Measurements from ENCODE around the gene PRKAG3. TPM values are rescaled to one million over a fixed set of nuclear protein-coding genes. Genes with fewer than 3 reads are reported as not detected.

The PRKAG3 gene
- polyA plus RNA-seq, 6 donors from 2014 or later = not detected

DNA sequence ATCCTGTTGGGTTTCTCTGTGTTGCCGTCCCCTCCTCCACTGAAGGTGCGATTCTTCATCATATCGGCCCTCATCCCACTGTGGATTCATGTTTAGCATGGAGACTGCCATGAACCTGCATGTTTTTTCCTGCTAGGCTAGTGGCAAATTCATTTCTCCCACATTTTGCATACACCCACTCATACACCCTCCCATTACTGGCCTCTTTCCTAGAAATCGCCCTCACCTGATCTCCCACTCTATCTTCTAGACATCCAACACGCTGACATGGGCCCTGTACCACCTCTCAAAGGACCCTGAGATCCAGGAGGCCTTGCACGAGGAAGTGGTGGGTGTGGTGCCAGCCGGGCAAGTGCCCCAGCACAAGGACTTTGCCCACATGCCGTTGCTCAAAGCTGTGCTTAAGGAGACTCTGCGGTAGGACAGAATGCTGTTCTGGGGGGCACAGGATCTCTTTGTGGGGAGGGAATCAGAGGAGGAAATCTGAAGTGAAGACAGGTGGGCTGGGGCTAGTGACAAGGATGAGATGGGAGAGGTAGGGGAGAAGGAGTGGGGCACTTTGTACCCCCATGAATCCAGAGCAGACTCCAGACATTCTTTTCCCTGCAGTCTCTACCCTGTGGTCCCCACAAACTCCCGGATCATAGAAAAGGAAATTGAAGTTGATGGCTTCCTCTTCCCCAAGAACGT, 17.7 kb downstream of the PRKAG3 start:
- Mint-ChIP-seq H3K9me3 (no peaks in the 10 kb centered on the region), H3K36me3 (no peaks in the 10 kb centered on the region), H3K27ac (peak overlapping the region in 1 of 6 donors; percentile 8), H3K27me3 (peaks cover 30 to 53% (median 47%) of the 10 kb centered on the region in 3 donors), H3K4me1 (no peaks in the 10 kb centered on the region), H3K4me3 (peak overlapping the region in 1 of 8 donors; percentile 5)
- ATAC-seq (ENCODE audit: low read depth in 2 of 2) (no peak), DNase-seq (no peak)

DNA sequence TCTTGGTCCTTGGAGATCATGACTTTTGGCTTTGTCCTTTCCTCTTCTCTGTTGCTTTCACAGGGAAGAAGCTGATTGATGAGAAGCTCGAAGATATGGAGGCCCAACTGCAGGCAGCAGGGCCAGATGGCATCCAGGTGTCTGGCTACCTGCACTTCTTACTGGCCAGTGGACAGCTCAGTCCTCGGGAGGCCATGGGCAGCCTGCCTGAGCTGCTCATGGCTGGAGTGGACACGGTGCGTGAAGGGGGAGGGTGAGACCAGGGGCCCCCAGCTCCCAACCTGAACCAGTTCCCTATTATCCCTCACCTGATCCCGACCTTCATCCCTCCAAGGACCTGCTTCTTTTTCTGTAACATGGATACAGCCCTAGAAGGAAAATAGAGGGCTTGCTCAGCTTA, 18.7 kb downstream of the PRKAG3 start:
- no peaks in the 10 kb centered on the region for H3K4me1 Mint-ChIP-seq
- H3K27ac Mint-ChIP-seq = no peak overlapping the region
- no peaks in the 10 kb centered on the region for H3K9me3 Mint-ChIP-seq
- no peak overlapping the region for H3K4me3 Mint-ChIP-seq
- ATAC-seq (ENCODE audit: low read depth in 2 of 2) (no peak), DNase-seq (no peak)
- peaks cover 35 to 57% (median 47%) of the 10 kb centered on the region in 3 donors for H3K27me3 Mint-ChIP-seq
- H3K36me3 Mint-ChIP-seq = no peaks in the 10 kb centered on the region

DNA sequence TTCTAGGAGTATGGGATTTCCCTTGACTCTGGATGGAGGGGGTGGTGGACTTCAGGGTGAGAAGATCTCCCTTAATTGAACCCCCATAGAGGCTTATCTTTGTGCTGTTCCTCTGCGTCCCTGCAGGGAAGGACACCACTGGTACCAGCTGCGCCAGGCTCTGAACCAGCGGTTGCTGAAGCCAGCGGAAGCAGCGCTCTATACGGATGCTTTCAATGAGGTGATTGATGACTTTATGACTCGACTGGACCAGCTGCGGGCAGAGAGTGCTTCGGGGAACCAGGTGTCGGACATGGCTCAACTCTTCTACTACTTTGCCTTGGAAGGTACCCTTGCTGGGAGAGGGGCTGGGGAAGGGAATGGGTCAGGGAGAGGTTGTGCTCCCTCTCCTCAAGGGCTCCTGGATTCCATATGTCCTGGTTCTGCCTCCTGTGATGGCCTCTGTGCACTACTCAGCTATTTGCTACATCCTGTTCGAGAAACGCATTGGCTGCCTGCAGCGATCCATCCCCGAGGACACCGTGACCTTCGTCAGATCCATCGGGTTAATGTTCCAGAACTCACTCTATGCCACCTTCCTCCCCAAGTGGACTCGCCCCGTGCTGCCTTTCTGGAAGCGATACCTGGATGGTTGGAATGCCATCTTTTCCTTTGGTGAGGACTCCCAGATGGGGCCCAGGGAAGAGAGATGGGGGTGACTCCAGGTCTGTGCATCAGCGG, 19.3 kb downstream of the PRKAG3 start:
- no peak for DNase-seq
- no peak for ATAC-seq (ENCODE audit: low read depth in 2 of 2)
- no peaks in the 10 kb centered on the region for H3K4me1 Mint-ChIP-seq
- H3K27me3 Mint-ChIP-seq = peaks cover 35 to 53% (median 41%) of the 10 kb centered on the region in 3 donors
- H3K9me3 Mint-ChIP-seq = no peaks in the 10 kb centered on the region
- no peaks in the 10 kb centered on the region for H3K36me3 Mint-ChIP-seq
- no peak overlapping the region for H3K4me3 Mint-ChIP-seq
- no peak overlapping the region for H3K27ac Mint-ChIP-seq

DNA sequence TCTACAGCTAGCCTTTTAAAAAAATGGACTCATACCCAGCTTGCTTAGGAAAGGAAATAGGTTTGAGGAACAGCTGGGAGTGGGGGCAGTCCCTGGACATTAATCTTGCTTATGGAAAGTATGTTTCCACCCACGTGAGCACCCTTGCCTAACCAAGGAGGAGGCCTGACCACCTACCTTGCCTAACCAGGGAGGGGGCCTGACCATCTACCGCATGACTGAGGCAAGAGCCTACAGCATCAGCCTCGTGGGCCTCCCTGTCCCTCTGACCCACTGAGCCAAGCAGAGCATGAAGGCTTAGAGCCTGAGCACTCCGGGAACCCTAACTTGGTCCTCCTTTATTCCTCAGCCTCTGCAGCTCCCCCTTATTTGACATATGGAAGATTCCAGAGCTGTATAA, 20.2 kb downstream of the PRKAG3 start:
- Mint-ChIP-seq H3K27me3 (peaks cover 32 to 52% (median 33%) of the 10 kb centered on the region in 3 donors), H3K9me3 (no peaks in the 10 kb centered on the region), H3K36me3 (no peaks in the 10 kb centered on the region), H3K27ac (no peak overlapping the region), H3K4me3 (no peak overlapping the region), H3K4me1 (no peaks in the 10 kb centered on the region)
- ATAC-seq (ENCODE audit: low read depth in 2 of 2) (no peak), DNase-seq (no peak)

DNA sequence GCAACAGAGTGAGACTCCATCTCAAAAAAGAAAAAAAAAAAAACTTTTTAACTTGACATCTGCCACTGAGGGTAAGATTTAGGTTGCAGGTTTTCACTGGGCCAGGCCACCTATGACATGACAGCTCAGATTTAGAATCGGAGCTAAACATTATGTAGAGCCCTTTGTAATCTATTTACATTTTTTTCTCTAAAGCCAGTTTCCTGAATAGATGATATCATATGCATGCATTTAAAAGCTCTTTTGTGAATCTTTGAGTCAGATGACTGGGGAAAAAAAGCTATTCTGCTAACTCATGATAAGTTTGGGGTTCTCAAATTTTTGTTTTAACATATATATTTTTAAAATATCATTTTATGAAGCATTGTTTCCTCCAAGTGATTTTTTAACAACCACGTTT, 21.3 kb downstream of the PRKAG3 start:
- DNase-seq (no peak), ATAC-seq (ENCODE audit: low read depth in 2 of 2) (no peak)
- no peak overlapping the region for H3K4me3 Mint-ChIP-seq
- peaks cover 0 to 5% (median 1%) of the 10 kb centered on the region in 7 donors for H3K9me3 Mint-ChIP-seq
- no peaks in the 10 kb centered on the region for H3K4me1 Mint-ChIP-seq
- peaks cover 32 to 60% (median 36%) of the 10 kb centered on the region in 3 donors for H3K27me3 Mint-ChIP-seq
- peaks cover 2 to 3% of the 10 kb centered on the region in 2 donors for H3K36me3 Mint-ChIP-seq
- no peak overlapping the region for H3K27ac Mint-ChIP-seq

DNA sequence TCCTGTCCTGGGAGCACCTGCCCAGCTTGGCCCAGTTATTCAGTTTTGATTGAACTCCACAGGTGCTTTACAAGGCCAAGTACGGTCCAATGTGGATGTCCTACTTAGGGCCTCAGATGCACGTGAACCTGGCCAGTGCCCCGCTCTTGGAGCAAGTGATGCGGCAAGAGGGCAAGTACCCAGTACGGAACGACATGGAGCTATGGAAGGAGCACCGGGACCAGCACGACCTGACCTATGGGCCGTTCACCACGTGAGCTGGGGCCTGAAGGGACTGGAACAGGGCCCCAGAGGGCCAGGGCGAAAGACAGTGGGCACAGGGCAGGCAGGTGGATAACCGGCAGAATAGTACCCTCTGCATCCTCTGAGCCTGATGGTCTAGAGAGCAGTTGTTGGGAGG, 22.1 kb downstream of the PRKAG3 start:
- H3K4me1 Mint-ChIP-seq = no peaks in the 10 kb centered on the region
- H3K27ac Mint-ChIP-seq = peak overlapping the region in 2 of 6 donors; percentile 13 to 28
- H3K9me3 Mint-ChIP-seq = peaks cover 2 to 12% (median 9%) of the 10 kb centered on the region in 7 donors
- peaks cover 8 to 10% of the 10 kb centered on the region in 2 donors for H3K36me3 Mint-ChIP-seq
- H3K4me3 Mint-ChIP-seq = no peak overlapping the region
- no peak for ATAC-seq (ENCODE audit: low read depth in 2 of 2)
- DNase-seq = no peak
- H3K27me3 Mint-ChIP-seq = peaks cover 40 to 67% (median 43%) of the 10 kb centered on the region in 3 donors

DNA sequence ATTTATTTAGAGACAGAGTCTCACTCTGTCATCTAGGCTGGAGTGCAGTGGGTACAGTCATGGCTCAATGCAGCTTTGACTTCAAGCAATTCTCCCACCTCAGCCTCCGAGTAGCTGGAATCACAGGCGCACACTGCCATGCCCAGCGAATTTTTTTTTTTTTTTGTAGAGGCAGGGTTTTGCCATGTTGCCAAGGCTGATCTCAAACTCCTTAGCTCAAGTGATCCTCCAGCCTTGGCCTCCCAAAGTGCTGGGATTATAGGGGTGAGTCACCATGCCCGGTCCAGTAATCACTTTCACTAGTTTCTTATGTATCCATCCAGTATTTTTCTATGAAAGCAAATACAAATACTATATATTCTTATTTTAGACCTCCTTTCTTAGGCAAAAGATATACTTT, 24.0 kb downstream of the PRKAG3 start:
- DNase-seq (no peak), ATAC-seq (ENCODE audit: low read depth in 2 of 2) (no peak)
- Mint-ChIP-seq H3K9me3 (peaks cover 2 to 19% (median 13%) of the 10 kb centered on the region in 7 donors), H3K4me1 (no peaks in the 10 kb centered on the region), H3K36me3 (peaks cover 8 to 10% of the 10 kb centered on the region in 2 donors), H3K4me3 (no peak overlapping the region), H3K27ac (no peak overlapping the region), H3K27me3 (peaks cover 40 to 59% (median 43%) of the 10 kb centered on the region in 3 donors)

DNA sequence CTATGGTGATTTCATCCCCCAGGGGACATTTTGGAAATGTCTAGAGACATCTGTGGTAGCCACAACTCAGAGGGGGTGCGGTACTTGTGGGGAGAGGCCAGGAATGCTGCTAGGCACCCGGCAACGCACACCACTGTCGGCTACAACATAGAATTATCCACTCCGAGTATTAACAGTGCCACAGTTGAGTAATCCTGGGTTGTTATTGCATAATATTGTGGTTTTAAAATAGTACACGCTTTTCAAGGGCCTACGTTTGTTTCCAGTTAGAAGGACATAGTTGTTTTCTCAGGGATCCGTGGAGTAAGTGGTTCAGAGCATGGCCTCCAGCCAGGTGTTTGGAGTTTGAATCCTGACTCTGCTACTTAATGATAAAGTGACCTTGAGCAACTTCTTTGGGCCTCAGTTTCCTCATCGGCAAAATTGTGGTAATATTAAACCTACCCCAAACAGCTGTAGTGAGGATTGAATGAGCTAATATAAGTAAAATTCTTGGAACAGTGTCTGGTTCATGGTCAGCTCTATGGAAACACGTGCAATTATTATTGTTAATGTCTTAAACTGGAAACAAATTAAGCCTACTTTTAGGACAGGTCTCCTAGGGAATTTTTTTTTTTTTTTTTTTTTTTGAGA, 25.1 kb downstream of the PRKAG3 start:
- H3K27me3 Mint-ChIP-seq = peaks cover 28 to 47% (median 43%) of the 10 kb centered on the region in 3 donors
- H3K9me3 Mint-ChIP-seq = peaks cover 2 to 19% (median 13%) of the 10 kb centered on the region in 7 donors
- no peak overlapping the region for H3K4me3 Mint-ChIP-seq
- H3K36me3 Mint-ChIP-seq = peaks cover 8 to 10% of the 10 kb centered on the region in 2 donors
- no peak overlapping the region for H3K27ac Mint-ChIP-seq
- H3K4me1 Mint-ChIP-seq = peaks cover 0 to 2% (median 0%) of the 10 kb centered on the region in 3 donors
- ATAC-seq (ENCODE audit: low read depth in 2 of 2) (no peak), DNase-seq (no peak)

DNA sequence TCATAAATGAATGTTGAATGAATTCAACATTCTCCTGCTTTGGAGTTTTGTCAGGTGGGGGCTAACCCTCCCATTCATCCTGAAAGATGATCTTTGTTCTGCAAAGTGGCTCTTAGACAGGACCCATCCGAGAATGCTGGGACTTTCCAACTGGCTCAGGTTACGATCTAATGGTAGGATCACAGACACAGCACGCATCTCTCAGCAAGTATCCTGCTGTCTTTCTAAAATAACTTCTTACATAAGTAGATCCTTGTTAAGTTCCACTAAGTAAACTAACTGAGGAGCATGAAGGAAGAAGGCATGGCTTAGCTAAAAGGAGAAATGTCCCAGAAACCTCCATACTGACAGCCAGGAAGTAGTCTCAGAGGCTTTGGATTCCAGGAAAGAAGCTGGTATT, 26.0 kb downstream of the PRKAG3 start:
- peaks cover 2 to 19% (median 13%) of the 10 kb centered on the region in 7 donors for H3K9me3 Mint-ChIP-seq
- H3K4me3 Mint-ChIP-seq = no peak overlapping the region
- peaks cover 21 to 44% (median 38%) of the 10 kb centered on the region in 3 donors for H3K27me3 Mint-ChIP-seq
- H3K36me3 Mint-ChIP-seq = peaks cover 8 to 10% of the 10 kb centered on the region in 2 donors
- H3K27ac Mint-ChIP-seq = no peak overlapping the region
- DNase-seq = no peak
- ATAC-seq (ENCODE audit: low read depth in 2 of 2) = no peak
- H3K4me1 Mint-ChIP-seq = peaks cover 0 to 2% (median 0%) of the 10 kb centered on the region in 3 donors

DNA sequence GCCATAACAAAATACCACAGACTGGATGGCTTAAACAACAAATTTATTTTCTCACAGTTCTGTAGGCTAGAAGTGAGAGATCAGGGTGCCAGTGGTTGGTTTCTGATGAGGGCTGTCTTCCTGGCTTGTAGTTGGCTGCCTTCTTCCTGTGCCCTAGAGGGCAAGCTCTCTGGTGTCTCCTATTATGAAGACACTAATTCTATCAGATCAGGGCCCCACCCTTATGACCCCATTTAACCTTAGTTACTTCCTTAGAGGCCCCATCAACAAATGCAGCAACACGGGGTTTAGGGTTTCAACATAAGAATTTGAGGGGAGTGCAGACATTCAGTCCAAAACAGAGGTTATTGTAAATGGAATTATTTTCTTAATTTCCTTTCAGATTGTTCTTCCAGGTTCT, 26.8 kb downstream of the PRKAG3 start:
- DNase-seq (no peak), ATAC-seq (ENCODE audit: low read depth in 2 of 2) (no peak)
- peaks cover 0 to 2% (median 0%) of the 10 kb centered on the region in 3 donors for H3K4me1 Mint-ChIP-seq
- H3K36me3 Mint-ChIP-seq = peaks cover 8 to 10% of the 10 kb centered on the region in 2 donors
- no peak overlapping the region for H3K4me3 Mint-ChIP-seq
- no peak overlapping the region for H3K27ac Mint-ChIP-seq
- H3K27me3 Mint-ChIP-seq = peaks cover 26 to 48% (median 39%) of the 10 kb centered on the region in 3 donors
- H3K9me3 Mint-ChIP-seq = peaks cover 2 to 19% (median 13%) of the 10 kb centered on the region in 7 donors

DNA sequence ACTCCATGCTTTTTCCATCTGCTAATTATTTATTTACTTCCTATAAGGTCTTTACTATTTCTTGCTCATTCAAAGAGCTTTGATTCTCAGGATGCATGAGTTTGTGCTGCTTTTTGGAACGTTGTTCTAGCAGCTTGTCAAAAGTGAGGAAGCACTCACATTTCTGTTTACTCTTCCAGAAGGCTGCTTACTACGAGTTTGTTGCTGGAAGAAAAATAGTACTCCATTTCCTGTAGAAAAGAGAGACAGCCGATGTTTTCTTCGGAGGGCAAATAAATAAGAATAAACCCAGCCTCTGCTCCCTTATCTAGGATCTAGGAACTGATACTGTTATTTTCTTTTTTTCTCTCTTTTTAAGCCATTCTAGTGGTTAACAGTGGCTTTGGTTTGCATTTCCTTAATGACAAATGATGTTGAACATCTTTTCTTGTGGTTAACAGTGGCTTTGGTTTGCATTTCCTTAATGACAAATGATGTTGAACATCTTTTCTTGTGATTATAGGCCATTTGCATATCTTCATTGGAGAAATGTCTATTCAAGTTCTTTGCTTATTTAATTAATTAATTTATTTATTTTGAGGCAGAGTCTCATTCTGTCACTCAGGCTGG, 29.1 kb downstream of the PRKAG3 start:
- Mint-ChIP-seq H3K27me3 (peaks cover 24 to 48% (median 37%) of the 10 kb centered on the region in 3 donors), H3K27ac (no peak overlapping the region), H3K9me3 (peaks cover 2 to 19% (median 13%) of the 10 kb centered on the region in 7 donors), H3K4me1 (peaks cover 0 to 2% (median 0%) of the 10 kb centered on the region in 3 donors), H3K36me3 (peaks cover 8 to 10% of the 10 kb centered on the region in 2 donors), H3K4me3 (no peak overlapping the region)
- ATAC-seq (ENCODE audit: low read depth in 2 of 2) = peak in 1 of 2 donors; percentile 30
- DNase-seq = no peak

DNA sequence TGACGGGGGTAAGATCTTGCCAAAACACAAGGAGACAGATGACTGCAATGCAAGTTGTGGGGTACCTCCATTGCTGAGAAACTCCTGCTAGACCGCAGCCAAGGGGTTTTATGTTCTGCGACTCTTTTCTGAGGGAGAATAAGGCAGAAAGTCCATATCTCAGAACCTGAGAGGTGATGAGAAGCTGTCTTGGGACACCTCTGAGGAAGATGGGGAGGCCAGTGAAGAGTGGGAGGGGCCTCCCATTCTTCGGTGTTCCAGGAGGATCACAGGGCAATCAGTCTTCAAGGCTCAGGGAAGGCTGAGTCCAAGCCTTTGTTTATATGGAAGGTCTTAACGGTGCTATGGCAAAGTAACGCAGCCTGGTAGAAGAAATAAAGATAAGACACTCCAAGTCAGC, 31.6 kb downstream of the PRKAG3 start:
- Mint-ChIP-seq H3K9me3 (peaks cover 0 to 12% (median 10%) of the 10 kb centered on the region in 7 donors), H3K27me3 (peaks cover 20 to 42% (median 35%) of the 10 kb centered on the region in 3 donors), H3K36me3 (peaks cover 3 to 4% of the 10 kb centered on the region in 2 donors), H3K27ac (no peak overlapping the region), H3K4me3 (no peak overlapping the region), H3K4me1 (peaks cover 0 to 2% (median 0%) of the 10 kb centered on the region in 3 donors)
- ATAC-seq (ENCODE audit: low read depth in 2 of 2) (no peak), DNase-seq (no peak)

Data from naive B cell (primary cell).